OCI-M2 (cell line): Measurements from ENCODE around the gene PAX3.

ENCODE experiments used
- DNase-seq: peaks from one replicate; lab custom pipeline; 2025; ENCODE audit not compliant: unreplicated experiment; lab: John Stamatoyannopoulos, UW

PAX3 gene

DNA sequence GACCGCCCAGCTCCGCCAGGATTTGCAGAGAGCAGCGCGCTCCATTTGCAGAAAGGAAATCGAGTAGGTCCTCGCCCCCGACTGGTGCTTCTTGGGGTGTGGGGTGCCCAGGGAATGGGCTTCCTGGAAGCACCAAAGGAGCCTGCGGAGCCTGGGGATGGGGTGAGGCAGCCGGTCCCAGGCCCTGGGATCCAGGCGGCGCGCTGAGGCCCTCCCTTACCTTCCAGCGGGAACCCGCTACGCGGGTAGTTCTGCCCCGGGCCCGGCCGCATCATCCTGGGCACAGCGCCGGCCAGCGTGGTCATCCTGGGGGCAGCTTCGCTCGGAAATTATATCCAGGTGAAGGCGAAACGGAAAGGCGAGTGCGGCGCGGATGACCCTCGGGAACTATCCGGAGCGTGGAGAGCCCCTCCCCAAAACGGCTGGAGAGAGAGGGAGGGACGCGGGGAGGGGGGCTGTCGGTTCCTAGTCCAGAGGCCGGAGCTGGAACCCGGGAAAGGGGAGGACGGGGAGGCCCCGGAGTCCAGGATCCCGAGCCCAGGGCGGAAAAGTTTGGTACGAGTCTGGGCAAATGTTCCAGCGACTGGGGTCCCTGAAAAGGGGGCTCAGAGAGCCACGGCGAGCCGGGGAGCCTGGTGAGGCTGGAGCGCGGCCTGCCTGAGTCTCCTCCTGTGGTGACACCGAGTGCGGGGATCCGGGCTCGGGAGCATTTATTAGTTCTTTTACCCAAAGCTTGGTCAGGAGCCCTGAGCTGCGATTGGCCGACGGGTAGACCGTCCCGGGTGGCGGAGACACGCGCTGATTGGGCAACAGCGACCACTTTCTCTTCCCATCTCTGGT, at the start of gene PAX3:
Gene PAX3, minus strand, starts transcription at position 688 of the 840 bp plus-strand sequence. Its CDS starts 383 bp downstream, at position 305.
- no peak for DNase-seq

DNA sequence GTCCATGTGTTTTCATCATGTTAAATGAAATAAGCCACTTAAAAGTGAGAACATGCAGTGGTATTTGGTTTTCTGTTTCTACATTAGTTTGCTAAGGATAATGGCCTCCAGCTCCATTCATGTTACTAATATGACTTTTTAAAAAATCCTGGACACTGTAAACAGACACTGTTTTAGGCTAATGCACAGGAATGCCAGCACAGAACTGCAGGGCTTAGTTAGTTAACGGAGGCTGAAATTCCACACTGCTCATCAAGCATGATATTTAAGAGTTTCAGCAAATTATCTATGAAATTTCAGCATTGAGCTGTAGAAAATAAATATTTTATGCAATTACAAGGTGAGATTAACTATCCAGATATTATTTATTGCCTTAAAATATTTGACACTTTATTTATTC, 42.5 kb upstream of the PAX3 start:
- DNase-seq, result no peak

DNA sequence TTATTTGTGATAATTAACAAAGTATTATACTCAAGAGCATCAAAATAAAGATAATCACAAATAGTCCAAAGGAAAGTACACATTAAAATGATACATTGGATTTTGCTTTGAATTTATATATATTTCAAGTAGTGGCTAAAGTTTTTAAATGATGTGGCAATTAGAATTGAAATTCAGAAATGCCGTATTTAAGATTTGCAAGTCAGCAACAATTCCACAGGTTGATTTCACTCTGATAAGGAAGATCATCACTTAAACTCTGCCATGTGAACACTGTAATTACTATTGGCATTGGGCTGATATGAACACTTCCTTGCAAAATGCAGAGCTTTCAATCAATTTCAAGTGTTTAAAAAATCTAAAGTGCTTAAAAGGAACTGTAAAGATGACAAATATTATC, 39.6 kb upstream of the PAX3 start:
- DNase-seq, result no peak

DNA sequence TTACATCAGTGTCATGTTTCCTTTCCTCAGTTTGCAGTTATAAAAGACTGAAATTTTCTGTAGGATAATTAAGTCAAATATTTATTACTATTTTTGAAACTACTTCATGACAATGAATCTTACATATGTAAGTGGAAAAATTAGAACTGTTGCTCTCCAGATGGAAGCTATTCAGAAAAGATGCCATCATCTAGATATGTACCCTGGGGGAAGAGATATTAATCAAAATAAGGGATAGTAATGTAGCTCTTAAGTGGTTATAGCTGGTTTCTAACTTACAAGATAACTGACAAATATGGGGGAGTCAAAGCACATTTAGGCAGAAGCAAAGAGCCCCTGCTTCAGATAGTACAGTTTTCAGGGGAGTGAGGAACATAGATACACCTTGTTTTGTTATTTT, 38.1 kb upstream of the PAX3 start:
- no peak for DNase-seq

DNA sequence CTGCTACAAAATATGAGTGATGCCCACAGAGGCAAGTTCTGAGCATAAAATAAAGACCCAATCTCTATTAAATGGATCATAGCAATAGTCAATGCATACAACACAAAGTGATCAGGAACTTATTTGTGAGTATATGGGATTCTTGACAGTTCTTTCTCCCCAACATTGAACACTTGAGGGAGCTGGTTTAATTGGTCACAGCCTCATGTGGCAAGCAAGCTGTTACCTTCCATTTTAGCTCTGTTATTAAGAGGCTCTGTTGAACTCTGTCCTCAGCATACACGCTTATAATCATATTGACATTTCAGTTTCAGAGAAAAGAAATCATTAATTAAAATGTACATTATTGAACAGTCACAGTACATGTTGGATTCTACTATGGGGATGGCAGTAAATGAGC, 37.6 kb upstream of the PAX3 start:
- DNase-seq, result no peak

DNA sequence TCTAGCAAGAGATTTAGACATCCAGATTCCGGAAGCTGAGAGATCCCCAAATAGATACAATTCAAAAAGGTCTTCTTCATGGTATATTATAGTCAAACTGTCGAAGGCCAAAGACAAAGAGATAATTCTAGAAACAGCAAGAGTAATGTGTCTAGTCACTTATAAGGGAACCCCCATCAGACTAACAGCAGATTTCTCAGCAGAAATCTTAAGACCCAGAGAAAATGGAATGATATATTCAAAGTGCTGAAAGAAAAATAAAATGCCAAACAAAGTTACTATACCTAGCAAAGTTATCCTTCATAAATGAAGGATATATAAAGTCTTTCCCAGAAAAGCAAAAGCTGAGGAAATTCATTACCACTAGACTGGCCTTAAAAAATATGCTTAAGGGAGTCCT, 36.1 kb upstream of the PAX3 start:
- DNase-seq, result no peak

DNA sequence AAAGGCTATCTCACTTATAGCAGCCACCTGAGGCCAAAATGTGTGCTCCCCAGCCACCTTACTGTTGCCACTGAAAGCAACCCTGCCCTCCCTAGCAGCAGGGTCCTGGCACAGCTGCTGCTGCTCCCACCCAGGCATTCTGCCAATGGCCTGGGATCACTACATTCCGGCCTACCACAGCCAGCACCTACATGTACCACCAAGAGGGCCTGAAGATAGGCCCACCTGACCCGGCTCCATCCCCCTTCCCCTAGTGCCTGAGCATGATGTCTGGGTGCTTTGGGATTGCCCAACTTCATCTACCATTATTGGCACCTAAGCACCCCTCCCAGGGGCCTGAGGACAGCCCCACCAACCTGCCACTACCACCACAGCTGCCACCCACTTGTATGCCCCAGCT, 34.6 kb upstream of the PAX3 start:
- no peak for DNase-seq

DNA sequence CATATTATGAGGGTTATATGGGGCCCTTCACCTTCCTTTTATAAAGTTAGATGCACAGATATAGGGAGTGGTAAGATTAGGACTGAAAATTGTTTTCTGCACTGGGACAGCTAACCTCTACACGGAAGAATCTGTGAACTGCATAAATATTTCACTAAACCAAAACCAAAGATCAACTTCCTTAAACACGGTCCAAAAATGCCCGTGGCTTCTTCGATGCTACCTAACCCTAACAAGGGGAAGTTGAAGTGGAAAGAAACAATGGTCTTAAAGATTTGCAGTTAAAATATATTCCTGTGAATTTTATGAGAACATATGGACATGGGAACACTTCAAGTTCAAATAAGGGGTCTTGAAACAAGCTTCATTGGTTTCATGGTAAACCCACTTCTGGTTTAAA, 33.3 kb upstream of the PAX3 start:
- DNase-seq, result no peak

DNA sequence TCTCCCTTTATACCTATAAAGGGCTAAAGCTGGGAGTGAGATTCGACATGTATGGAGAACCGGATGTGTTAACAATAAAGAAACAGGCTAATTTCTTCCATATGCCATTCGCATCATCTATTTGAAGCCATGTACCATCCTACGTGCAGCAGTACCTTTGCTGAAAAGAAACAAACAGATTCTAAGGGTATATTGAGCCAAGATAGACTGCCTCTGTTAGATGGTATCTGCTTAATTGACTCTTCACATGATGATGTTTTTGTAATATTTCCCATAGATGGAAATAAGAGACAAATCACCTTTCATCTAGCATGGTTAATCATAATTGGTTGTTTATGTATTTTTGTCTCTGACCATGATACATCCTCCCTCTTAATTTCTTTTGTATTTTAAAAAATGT, 32.1 kb upstream of the PAX3 start:
- no peak for DNase-seq

DNA sequence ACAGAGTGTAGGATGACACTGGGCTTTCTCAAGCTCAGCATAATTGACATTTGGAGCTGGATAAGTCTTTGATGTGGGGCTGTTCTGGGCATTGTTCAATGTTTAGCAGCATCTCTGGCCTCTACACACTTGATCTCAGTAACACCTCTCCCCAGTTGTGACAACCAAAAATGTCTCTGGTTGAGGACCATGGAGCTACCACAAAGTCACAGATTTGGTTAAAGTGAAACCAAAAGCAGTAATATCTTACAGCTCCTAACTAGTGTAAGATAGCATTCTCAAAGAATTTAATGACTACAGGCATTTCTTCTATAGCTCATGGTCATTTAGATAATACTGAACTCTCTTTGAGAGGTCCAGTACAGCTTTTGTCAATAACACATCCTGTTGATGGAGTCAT, 23.4 kb upstream of the PAX3 start:
- no peak for DNase-seq

DNA sequence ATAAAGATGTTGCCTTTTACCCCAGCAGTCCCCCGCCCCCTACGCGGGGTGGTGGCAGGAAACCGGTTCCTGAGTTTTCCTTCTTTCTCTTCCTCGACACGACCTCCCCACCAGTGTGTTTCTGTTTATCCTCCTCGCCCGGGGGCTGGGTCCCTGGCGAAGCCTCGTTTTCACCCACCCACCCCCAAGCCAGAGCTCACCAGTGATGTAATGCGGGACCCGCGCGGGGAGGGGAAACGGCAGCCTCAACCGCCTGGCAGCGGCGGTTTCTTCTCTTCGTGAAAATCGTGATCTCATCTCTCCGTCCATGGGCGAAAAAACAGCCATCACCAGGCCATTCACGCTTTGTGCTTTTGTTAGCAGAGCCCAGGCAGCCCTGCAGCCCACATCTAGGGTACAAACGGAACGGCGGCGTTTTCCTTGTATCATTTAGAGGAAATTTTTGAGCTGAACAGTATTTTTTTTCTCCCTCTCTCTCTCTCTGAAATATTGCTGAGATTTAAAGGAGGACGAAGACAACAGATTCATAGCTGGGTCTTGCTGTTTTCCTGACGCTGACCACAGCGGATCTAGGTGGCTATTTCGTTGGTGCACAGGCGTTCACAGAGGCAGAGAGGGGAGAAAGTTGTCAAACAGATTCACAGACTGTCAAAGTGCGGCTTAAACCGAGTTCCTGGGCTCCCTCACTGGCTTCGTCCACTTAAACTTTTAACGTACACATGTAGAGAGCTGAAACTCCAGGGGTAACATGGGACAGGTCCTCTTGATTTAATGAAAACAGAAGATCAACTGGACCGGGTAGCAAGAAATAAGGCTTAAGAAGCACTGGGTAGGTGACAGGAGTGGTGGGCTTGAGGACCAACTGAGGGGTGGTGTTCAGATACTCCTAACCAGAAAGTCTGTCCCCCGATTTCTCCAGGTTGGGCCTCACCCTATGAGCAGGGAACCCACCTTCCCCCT, 21.9 kb upstream of the PAX3 start:
- DNase-seq, result no peak

DNA sequence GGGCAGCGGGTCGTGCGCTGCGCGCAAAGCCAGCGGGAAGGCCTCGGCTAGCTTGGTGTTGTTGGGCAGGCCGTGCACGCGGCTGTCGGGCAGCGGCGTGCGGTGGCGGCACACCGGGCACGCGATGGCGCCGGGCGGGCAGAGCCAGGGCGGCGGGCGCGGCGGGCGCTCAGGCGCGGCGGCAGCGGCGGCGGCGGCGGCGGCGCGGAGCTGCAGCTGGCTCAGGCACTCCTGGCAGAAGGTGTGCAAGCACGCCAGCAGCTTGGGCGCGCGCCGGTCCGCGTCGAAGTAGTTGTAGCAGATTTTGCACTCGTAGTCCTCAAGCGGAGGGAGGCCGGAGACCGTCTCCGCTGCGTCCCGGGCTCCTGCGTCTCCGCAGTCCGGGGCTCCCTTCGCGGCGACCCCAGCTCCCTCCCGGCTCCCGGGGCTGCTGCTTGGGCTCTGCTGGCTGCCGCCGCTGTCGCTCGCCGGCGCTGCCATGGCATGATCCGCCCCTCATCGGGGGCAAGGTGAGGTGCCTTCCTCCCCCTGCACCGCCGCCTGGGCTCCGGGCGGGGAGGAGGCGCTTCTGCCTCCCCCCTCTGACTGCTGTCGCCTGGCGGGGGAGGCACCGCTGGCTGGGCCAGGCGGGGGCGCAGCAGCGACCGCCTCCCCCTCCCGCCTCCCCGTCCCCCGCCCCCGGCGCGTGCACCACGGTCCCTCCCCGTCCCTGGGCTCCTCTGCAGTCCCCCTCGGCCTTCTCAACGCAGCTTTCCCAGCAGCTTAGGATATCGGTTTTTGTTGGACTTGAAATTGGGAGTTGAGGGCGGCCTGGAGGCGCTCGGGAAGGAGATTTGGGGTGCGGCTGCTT, 21.0 kb upstream of the PAX3 start:
- no peak for DNase-seq

DNA sequence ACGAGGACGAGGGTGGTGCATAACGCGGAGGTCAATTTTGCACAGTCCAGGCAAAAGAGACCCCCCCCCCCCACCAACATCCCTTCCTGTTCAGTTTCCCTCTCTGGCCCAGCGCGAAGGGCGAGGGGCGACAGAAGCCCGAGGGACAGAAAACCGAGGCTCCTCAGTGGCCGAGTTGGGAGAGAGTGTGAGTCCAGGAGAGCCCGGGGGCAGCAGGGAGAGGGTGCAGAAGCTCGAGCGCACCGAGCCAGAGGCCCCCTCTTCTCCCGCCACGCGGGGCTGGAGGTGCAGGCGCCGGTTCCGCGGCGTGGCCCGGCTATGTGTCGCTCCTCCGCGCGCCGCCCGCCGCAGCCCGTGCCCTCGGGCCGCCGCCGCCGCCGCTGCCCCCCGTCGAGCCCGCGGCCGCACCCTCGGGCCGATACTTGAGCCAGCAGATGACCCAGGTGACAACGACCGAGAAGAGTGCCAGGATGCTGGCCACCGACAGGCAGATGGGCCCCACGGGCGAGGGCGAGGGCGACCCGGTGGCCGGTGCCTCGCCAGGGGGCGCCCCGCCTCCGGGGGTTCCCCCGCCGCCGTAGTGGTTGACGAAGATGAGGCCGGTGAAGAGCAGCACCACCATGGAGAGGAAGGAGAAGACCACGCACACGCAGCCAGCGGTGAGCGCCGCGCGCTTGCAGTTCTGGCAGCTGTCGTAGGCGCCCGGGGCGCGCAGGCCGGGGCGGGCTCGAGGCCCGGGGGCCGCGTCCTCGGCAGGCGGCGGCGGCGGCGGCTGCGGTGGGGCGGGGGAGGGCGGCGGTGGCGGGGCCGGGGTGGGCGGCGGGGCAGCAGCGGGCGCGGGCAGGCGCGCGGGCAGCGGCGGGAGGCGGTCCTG, 20.2 kb upstream of the PAX3 start:
- no peak for DNase-seq

DNA sequence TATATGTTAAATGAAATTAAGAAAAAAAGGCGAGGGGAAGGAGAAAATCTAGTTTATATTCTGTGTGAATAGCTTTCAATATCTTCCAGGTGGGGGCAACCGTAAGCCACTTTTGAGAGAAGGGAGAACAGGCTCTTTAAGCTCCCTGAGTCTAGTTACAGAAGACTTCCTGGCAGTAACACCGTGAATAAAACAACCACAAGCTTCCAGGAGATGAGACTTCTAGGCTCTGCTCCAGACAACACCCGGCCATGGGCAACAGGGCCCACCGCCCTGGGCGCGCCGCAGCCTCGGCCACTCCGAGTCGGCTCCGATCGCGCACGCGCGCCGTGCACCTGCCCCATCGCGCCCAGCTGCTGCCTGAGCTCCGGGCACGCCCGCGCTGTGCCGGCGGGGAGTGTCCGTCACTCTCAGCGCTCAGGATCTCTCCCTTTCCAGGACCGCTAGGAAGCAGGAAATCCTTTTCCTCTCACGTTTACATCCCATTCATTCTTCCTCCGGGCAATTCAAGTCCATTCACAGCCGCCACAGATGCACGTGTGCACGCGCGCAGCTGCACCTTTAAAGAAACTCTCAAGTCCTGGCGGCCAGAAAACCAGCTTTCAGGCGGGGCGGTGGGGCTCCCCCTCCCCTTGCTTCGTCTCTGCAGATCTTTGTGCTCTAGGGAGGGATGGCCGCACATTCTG, 19.4 kb upstream of the PAX3 start:
- DNase-seq, result no peak

DNA sequence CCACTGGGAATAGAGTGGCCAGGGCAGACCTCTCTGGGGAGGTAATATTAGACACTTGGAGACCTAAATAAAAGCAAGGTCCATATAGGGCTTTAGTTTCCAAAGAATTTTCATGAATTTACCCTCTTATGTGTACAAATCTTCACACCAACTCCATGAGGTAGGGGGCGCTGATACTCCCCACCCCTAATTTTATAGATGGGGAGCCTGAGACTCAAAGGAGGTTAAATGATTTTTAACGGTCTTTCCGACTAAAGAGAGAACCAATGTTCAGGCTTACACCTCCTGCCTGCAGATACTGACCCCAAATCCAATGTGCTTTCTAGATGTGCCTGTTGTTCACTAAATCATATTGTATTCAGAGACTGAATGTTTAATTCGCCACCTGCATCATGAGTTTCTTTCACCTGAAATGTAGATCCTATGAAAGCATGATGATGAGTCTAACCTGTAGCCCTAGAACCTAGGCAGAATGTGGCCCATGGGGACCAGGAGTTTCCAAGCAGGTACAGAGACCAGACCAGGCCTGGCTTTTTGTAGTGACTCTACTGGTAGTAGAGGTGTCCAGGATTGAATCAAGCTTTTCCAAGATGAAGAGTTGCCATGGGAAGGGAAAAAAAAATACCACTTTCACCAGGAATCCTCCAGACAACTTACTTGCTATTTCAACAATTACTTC, 16.8 kb upstream of the PAX3 start:
- DNase-seq, result no peak

DNA sequence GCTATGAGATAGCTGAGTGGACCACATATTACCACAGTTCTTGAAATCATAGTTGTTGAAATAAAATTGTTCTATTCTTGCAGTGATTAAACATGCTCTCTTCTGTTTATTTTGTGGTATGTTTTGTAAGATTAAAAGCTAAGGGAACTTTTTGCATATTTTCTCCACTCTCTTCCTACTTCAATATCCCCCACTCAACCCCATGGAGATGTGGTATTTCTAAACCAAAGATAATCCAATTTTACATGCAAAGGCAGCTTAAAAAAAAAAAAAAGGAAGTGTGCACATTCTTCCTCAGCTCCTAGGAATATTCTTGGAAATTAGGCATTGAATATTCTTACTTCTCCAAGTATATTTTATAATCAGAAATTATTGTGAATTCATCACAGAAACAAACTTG, 15.0 kb upstream of the PAX3 start:
- no peak for DNase-seq

DNA sequence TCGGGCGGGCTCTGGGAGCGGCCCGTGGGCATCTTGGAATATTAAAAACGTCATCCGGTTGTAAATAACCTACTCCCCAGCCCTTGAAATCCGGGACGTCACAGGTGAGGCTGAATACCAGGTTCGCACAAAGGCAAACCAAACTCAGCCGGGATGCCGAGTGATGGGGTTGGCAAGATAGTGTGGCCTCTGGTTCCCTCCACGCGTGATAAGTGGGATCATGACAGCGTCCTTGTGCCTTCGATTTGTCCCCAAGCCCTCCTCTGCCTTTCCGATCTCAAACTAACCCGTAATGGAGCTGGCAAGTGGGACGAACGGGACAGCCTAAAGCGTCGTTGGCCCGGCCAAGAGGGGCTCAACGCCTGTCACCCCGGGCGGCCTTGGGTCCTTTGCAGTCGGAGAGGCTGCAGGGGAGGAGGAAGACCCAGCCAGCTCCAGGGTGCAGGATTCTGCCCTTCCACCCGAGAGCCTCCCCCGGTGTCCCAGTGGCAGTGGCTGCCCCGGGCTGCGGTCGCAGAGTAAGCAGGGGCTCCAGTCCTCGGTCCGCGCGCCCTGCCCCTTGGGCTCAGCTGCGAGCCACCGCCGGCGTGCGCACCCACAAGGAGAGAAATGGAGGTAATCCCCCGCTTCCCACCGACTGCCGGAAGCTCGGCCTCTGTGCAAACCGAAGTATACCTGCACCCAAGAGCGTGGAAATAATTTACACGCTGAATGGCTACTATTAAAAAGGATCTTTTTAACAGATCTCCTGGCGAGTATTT, 13.4 kb upstream of the PAX3 start:
- no peak for DNase-seq

DNA sequence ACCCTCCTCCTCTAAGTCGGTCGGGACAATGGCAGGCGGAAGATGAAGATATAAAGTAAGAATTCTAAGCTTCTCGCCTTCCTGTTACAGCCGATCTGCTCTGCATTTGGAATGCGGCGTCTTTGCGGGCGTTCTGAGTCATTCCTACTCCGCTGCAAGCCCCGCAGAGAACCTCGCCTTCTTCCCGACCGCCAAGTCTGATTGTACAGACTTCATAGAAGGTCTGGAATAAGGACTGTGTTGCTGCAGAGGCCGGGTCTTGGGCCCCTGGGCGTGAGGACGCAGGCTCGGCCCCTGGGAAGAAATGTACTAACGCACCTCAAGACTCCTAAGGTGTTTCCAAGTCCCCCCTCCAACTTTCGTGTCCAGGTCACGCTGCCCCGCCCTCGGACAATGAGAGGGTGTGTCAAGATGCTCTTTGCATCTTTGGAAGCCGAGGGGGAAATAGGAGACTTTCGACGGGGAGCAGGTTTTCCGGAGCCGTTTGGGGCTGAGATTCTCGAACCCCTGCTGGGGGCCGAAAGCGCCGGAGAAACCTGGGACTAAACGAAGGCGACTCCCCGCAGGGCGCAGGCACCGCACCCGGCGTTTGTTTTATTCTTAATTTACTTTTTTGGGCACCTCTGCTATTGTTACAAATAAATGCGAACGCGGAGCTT, 12.7 kb upstream of the PAX3 start:
- no peak for DNase-seq
